ENCODE results near the gene NCDN.

NCDN gene

GRCh38 chr1:35524106-35524505, 33.5 kb upstream of the NCDN start:
- H3K4me3 ChIP-seq (ENCODE audit: low read depth, low read length), result no peak overlapping the region
- TF ChIP-seq CTCF (IDR thresholded peaks at IDR 0.05; ENCODE audit: low read depth, low read length), result no peak

DNA sequence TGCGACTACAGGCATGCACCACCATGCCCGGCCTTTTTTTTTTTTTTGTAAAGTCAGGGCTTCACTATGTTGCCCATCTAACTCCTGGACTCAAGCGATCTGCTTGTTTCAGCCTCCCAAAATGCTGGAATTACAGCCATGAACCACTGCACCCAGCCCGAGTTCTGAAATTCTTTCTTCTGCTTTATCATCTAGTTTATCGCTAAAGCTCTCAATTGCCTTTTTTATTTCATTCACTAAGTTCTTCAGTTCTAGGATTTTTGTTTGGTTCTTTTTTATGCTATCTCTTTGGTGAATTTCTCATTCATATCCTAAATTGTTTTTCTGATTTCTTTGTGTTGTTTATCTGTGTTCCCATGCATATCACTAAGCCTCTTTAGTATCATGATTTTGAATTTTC, 27.4 kb upstream of the NCDN start:
- no peak for TF ChIP-seq CTCF (IDR thresholded peaks at IDR 0.05; ENCODE audit: low read depth, low read length)
- no peak overlapping the region for H3K4me3 ChIP-seq (ENCODE audit: low read depth, low read length)

DNA sequence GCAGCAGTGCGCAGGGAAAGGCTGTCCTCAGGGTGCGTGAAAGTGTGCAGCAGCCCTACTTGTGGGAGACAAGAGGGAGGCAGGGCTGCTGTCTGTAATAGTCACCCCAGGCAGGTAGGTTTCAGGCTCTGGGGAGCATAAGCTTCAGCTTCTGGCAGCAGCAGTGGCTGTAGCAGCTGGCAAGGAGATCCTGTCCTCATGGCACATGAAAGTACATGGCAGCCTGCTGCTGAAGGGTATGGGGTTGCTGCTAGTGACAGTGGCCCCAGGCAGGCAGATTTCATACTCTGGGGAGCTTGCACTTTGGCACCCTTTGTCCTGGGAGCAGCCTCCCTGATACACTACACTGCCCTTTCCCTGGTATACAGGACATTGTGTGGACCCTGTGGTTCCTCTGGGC, 26.7 kb upstream of the NCDN start:
- no peak overlapping the region for H3K4me3 ChIP-seq (ENCODE audit: low read depth, low read length)
- no peak for TF ChIP-seq CTCF (IDR thresholded peaks at IDR 0.05; ENCODE audit: low read depth, low read length)

- no peak overlapping the region for H3K4me3 ChIP-seq (ENCODE audit: low read depth, low read length)
- no peak for TF ChIP-seq CTCF (IDR thresholded peaks at IDR 0.05; ENCODE audit: low read depth, low read length)
Measured at GRCh38 chr1:35531368-35531767, 26.2 kb upstream of the NCDN start.

DNA sequence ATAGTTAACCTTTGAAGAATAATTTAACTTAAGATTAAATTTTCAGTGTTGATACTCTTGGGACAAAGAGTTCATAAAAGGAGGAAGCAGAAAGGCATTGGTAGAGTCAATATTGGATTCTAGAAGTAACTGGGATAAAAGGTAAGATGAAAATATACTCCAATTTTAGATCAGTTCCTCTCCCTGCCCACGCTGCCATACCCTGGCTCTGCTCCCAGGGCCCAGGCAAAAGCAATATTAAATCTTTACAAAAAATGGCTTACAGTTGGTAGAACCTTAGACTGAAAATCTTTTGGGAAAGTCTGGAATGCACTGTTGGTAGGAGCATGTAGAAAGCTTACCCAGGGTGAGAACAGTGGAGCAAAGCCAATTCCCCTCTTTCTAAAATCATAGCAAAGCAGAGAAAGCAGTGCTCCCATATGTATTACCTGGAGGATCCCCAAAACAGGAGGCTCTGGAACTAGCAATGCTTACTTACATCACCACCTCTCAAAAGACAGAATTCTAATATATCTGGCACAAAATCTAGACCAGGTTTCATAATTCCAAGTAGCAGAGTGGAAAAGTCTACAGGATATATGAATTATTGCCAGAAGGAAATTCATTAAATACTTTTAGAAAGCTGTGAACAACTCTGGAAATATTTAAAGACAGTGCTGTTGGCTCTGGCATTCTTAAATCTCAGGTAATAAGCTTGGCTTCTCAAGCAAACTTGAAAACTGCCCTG, 24.9 kb upstream of the NCDN start:
- no peak overlapping the region for H3K4me3 ChIP-seq (ENCODE audit: low read depth, low read length)
- no peak for TF ChIP-seq CTCF (IDR thresholded peaks at IDR 0.05; ENCODE audit: low read depth, low read length)

DNA sequence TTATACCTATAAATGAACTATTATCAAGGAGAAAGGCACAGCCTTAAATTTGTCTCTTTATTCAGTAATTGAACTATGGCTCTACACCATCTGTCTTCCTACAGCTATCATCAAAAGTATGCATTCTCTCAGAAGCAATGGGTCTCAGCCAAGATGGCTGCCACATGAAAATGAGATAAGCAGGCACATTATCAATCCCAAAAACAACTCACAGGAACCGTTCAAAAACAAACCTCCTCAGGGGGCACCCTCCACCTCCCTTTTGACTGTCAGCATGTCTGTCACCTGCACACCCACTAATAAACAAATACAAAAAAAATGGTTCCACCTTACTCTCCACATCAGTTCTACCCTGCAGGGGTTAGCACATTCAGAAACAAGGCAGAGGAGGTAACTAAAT, 24.0 kb upstream of the NCDN start:
- no peak overlapping the region for H3K4me3 ChIP-seq (ENCODE audit: low read depth, low read length)
- TF ChIP-seq CTCF (IDR thresholded peaks at IDR 0.05; ENCODE audit: low read depth, low read length), result no peak

DNA sequence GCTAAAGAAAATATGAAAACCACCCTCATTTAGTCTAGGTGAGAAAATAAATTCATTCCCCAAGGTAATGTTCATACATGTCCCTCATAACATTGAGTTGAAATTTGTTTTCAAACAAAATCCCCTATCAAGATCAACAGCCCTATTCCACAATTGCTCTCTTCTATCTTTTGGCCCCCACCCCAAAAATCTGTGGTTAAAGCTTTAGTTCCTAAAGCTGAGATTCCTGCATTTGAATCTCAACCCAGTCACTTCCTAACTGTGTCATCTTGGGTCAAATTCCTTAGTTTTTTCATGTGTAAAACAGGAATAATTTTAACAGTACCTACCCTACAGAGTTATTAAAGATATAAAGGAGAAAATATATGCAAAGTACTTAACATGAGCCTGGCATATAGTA, 22.4 kb upstream of the NCDN start:
- TF ChIP-seq CTCF (IDR thresholded peaks at IDR 0.05; ENCODE audit: low read depth, low read length), result no peak

More for the DNA sequence above, 22.4 kb upstream of the NCDN start:
- no peak overlapping the region for H3K4me3 ChIP-seq (ENCODE audit: low read depth, low read length)
